Brain microvascular endothelial cell (primary cell): ENCODE results near the gene FBXL19.
A peak's percentile ranks its signal among the peaks of the same experiment; 100 is the strongest.

Source experiments
- DNase-seq: peaks from one replicate; pipeline ENCODE4 v3.0.0-alpha.2; 2020
- H3K27ac ChIP-seq: fragments of 250-450 bp; sonication (Bioruptor Pico); 2 replicates; pipeline ENCODE4 v1.5.1; 2020; ENCODE audit warnings: mild to moderate bottlenecking, moderate library complexity
- H3K27me3 ChIP-seq: fragments of 250-450 bp; sonication (Bioruptor Pico); replicated peaks from 2 replicates; pipeline ENCODE4 v1.5.1; 2020; ENCODE audit warnings: mild to moderate bottlenecking
- H3K36me3 ChIP-seq: fragments of 250-450 bp; sonication (Bioruptor Pico); replicated peaks from 2 replicates; pipeline ENCODE4 v1.5.1; 2020; ENCODE audit warnings: mild to moderate bottlenecking
- H3K4me3 ChIP-seq: 2 replicates; pipeline ENCODE4 v1.5.1; 2011; ENCODE audit warnings: low read depth, mild to moderate bottlenecking, control low read depth, low read length, moderate library complexity
- CTCF ChIP-seq: IDR thresholded peaks from 2 replicates; pipeline ENCODE4 v1.5.1; 2011; ENCODE audit warnings: low read depth, mild to moderate bottlenecking, moderate library complexity, low read length, control low read depth, inconsistent platforms; ENCODE audit errors: missing control alignments
- in situ Hi-C: cut with HindIII; loops from 2 replicates; pipeline ENCODE4 v1.10.0; 2017; ENCODE audit warnings: low sequenced_read_pairs, low pct_ligation_motif_present

The FBXL19 gene

GRCh38 chr16:30893744-30894539 is 29.4 kb upstream of the FBXL19 start, which contains the start of gene BCL7C:
Gene BCL7C (minus strand): TSS chr16:30894077. CDS start chr16:30893944, 133 bp downstream.
- in situ Hi-C loops = loop anchor here (25.0 kb wide), 1 partner anchor 107 kb away; the partner anchor contains the start of gene ZNF629
- Histone ChIP-seq H3K27me3 (no peaks in the 10 kb centered on the region), H3K36me3 (peaks cover 6% of the 10 kb centered on the region), H3K27ac (peak within 1 kb of the TSS; percentile 48), H3K4me3 (peak within 1 kb of the TSS; percentile 88)
- TF ChIP-seq CTCF = peak; percentile 42
- peak; percentile 62 for DNase-seq

DNA sequence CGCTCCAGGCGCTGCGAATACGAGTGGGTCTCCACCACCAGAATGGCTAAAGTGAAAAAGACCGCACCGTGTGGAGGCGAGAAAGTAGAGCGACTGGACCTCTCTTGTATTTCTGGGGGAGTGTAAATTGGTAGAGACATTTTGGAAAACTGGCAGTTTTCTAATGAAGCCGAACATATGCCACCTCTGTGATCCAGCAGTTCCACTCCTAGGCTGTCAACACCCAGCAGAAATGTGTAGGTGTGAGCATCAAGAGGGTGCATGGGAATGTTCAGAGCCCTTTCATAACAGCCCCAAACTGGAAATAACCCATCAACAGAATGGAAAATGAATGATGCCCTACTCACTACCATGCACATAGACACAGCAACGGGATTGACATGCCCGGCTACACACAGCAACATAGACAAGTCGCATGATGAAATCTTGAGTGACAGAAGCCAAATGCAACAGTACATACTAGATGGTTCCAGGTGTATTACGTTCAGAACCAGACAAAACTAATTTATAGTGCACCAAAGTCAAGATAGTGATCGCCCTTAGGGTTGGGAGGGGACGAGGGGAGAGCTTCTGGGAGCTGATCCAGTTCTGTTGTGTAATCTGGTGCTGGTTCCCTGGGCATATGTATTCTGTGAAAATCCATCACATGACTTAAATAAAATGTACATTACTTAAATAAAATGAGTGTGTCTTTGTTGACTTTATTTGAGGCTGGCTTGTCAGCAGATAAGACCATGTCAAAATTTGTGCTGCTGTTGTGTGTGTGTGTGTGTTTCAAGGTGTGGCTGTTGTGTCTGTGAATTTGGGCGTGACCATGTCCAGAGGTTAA is 28.6 kb upstream of the FBXL19 start:
- in situ Hi-C loops = loop anchor here (25.0 kb wide), 1 partner anchor 107 kb away; the partner anchor contains the start of gene ZNF629
- Histone ChIP-seq H3K4me3 (peak overlapping the region; percentile 59), H3K36me3 (peaks cover 3% of the 10 kb centered on the region), H3K27ac (peak overlapping the region; percentile 48), H3K27me3 (no peaks in the 10 kb centered on the region)
- no peak for TF ChIP-seq CTCF
- no peak for DNase-seq

- in situ Hi-C loops = loop anchor here (25.0 kb wide), 1 partner anchor 108 kb away; the partner anchor contains the start of gene ZNF629
- H3K36me3 ChIP-seq = peaks cover under 1% of the 10 kb centered on the region
- H3K4me3 ChIP-seq = peak overlapping the region; percentile 61
- no peaks in the 10 kb centered on the region for H3K27me3 ChIP-seq
- no peak for DNase-seq
- H3K27ac ChIP-seq = peak overlapping the region; percentile 84
- TF ChIP-seq CTCF = no peak
These were observed 27.6 kb upstream of the FBXL19 start for GRCh38 chr16:30895627-30896260.

- DNase-seq = peak; percentile 68
- in situ Hi-C loops = loop anchor here (25.0 kb wide), 1 partner anchor 109 kb away; the partner anchor contains the start of gene ZNF629
- TF ChIP-seq CTCF = no peak
- H3K27ac ChIP-seq = peak within 1 kb of the TSS; percentile 84
- H3K4me3 ChIP-seq = peak within 1 kb of the TSS; percentile 61
- no peaks in the 10 kb centered on the region for H3K27me3 ChIP-seq
- no peaks in the 10 kb centered on the region for H3K36me3 ChIP-seq
These were observed 27.0 kb upstream of the FBXL19 start, which contains the start of gene CTF1 for GRCh38 chr16:30896261-30896888. Gene CTF1 (plus strand): TSS chr16:30896614. CDS start chr16:30896644, 30 bp downstream.
